HG02610 (cell line): ENCODE data around the gene PRKCA.
"Not testable (repeated sequence)": the region's sequence is repeated elsewhere in the genome, so short reads cannot be mapped to it uniquely, and the experiment has no call there.

Experiments used
- ATAC-seq: cut with Tn5 transposase; IDR thresholded peaks from one replicate; pipeline ENCODE4 v1.9.1; 2021; ENCODE audit warnings: mild to moderate bottlenecking, moderate library complexity; ENCODE audit not compliant: unreplicated experiment

PRKCA gene

DNA sequence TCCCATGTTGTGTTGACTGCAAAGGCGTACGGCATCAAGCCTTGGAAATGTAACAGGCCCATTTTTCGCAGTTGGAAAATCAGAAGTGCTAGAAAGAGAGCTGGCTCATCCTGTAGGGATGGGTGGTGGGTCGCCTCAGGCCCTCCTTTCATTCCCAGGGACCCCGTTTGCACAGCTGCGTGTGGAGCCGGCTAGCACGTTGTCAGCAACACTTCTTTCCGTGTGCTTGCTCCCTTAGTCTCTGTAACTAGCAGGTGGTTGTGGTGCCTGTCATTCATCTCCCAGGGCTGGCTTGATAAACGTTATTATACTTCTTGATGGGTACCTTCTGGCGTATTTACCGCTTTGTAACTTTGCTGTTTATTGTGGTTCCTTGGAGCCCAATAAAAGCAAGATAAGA lies 293.5 kb downstream of the PRKCA start:
- ATAC-seq = no peak

DNA sequence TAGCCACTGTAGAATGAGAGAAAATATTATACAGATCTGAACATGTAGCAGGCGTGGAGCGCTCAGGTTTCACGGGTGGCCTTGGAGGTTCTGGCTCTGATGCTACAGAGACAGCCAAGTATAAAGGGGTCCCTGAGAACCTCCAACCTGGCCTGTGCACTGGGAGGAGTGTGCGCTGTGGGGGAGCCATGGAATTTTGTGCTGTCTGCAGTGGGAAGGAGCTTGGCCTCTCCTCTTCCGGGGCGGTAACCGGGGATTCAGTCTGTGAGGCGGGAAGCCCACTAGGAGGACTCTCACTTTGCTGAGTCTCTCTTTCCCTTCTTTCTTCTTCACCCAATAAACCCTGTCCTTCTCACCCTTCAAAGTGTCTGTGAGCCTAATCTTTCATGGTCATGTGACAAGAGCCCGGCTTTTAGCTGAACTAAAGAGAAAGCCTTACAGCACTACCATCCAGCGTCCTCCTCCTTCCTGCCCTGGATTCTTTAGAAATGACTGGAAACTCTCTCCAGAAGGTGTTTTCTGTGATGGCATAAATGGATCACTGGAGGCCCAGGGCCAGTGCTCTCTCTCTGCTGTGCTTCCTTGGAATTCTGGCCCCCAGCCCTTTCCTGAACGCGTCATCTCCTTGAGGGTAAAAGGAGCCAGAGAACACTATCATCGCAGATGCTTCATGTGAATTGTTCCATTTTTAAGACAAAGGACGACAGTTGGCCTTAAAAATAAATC lies 300.4 kb downstream of the PRKCA start:
- no peak for ATAC-seq

DNA sequence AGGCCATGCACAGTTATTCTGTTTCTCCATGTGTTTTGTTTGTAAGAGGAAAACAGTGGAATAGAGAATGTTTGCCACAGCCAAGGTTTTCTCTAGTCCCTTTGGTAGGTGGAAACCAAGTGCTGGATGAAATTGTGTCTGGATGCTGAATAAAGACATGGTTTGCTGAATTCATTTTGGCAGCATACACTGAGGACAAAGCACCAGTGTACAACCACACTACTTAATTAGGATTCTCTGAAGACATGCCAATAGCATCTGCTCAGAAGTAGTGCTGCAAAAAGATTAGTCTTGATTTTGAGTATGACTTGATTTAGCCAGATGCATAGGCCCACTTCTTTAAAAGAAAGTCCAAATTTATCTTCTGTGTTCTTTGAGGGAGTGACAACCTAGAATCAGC lies 302.0 kb downstream of the PRKCA start:
- no peak for ATAC-seq

DNA sequence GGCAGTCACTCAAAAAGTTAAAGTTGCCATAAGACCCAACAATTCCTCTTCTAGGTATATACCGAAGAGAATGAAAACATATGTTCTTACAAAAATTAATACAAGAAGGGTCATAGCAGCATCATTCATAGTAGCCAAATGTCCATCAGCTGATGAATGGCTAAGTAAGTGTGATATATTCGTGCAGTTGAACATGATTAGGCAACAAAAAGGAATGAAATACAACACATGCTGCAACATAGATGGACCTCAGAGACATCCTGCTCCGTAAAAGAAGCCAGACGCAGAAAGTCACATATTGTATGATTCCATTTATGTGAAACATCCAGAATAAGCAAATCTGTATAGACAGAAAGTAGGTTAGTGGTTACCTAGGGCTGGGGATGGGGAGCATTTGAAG lies 303.1 kb downstream of the PRKCA start:
- no peak for ATAC-seq

DNA sequence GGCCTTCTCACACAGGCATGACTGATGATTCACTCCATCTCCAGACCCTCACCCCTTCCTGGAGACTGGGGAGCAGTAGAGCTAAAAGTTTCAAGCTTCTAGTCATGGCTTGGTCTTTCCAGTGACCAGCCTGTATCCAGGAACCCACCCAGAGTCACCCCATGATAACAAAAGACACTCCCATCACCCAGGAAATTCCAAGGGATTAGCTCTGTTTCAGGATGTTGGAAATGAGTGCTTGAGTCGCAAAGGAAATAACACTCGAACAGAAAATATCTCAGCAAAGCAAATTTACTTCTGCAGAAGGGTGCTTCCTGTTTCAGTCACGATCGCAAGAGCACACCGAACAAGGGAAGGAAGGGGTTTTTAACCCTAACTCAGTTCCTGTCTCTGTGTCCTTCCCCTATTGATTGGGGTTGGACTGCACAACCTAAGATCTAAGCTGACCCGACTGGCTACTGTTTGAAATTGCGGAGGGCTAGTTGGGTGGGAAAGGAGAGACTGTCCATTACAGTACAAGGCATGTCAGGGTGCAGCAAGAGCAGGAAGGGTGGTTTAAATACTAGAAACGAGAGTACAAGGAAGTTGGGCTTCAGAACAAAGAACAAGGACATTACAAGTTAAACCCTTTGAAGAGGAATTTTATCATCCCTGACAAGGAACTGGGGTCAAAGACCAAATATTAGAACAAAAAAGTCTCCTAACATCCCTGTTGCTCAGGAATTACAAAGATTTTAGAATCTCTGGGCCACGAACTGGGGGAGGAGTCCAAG lies 308.1 kb downstream of the PRKCA start:
- ATAC-seq = no peak

DNA sequence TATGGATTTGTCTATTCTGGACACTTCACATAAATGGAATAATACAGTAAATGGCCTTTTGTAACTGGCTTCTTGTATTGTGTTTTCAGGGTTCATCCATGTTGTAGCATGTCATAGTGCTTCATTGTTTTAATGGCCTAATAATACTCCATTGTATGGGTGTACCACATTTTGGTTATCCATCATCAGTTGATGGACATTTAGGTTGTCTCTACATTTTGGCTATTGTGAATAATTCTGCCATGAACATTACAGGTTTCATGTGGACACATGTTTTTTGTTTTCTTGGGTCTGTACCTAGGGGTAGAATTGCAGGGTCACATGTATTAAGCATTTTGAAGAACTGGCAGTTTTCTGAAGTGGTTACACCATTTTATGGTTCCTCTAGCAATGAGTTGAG lies 309.0 kb downstream of the PRKCA start:
- no peak for ATAC-seq

DNA sequence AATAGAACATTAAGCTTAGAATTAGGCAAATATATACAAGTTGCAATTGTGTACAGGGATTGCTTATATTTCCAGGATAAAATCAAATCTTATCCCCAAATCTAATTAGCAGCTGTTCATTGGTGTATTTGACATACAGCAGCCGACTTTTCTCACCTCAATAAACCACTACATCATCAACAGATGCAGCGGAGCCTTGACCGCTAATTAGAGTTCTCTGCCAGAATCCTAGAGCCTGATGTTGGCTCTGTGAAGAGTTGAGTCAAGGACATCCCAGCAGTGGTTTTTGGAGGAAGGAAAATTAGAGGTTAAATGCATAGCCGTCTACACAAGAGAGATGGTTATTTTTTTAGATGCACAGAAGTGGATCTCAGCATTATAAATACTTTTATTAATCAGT lies 310.6 kb downstream of the PRKCA start:
- ATAC-seq = no peak

DNA sequence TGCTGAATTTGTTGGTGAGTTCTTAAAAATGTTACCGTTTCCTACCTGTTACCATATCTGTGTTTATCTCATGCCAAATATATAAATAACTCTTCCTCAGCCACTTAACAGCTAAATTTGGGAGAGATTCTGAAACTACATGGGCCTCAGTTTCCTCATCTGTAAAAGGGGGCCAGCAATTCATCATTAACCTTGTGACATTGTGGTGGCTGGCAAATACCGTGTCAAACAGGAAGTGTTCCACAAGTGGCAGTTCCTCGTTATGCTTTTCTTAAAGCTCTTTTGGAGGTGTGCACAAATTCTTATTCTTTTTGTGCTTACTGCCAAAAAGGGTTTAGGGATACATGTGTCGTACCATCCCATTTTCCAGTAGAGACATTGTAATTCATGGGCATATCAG lies 312.1 kb downstream of the PRKCA start:
- no peak for ATAC-seq

DNA sequence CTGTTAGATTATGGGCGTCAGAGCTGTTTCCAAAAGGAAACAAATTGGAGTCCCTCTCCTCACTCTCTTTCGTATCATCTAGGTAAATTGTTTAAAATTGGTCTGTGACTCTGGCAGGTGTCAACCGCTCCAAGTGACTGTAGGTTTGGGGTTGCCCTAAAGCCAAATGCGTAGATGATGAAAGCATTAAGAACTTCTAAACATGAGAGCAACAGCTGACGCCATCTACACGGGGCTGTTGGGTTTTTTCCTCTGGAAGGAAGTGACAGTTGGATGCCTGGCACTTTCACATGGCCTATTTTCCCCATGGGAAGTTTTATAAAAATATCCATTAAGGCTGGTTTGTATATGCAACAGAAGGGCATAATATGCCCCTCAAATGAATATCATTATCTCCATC lies 316.8 kb downstream of the PRKCA start:
- no peak for ATAC-seq

DNA sequence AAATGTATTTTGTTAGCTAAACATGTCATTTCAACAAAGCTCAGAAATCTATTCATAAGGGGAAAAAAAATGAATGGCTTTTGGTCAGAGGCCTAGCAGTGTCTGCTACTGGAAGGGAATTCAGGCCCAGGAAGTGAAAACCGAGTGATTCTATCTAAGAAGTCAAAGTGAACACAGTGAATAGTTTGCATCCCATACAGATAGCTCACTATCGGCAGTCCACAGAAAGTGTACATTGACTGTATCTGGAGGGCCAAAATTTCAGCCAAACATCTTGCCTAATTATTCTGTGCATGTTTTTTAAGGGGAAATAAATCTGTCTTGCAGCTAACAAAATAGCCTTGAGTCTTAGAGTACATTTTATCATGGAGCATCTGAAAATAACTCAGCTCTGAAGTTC lies 318.1 kb downstream of the PRKCA start:
- ATAC-seq = no peak

DNA sequence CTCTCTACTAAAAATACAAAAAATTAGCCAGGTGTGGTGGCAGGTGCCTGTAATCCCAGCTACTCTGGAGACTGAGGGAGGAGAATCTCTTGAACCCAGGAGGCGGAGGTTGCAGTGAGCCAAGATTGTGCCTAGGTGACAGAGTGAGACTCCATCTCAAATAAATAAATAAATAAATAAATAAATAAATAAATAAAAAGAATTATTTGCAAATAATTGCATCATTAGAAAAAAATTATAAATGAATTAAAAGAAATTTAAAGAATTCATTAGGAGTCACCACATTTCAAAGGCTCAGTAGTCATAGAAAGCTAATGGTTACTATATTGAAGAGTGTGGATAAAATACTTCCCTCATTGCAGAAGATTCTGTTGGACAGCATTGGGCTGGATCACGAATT lies 322.2 kb downstream of the PRKCA start:
- not testable (repeated sequence) for ATAC-seq

DNA sequence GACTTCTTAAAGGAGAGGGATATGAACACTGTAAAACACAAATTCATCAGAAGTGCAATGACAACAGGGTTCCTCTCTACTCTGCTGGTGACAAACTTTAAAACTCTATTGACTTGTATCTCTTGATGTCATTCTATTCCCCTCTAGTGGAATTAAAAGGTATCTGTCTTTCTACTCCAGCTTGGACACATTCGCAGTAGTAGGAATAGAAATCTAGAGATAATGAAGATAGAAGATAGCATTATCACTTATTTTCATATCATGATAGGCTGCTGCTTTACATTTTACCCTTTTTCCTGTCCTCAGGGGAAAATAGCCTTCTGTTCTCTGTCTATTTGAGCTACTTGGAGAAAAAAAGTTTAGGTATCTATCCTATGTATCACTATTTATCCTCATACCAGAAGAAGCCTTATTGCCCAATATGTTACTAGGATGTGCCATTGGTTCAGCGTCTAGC lies 322.9 kb downstream of the PRKCA start:
- ATAC-seq = no peak

DNA sequence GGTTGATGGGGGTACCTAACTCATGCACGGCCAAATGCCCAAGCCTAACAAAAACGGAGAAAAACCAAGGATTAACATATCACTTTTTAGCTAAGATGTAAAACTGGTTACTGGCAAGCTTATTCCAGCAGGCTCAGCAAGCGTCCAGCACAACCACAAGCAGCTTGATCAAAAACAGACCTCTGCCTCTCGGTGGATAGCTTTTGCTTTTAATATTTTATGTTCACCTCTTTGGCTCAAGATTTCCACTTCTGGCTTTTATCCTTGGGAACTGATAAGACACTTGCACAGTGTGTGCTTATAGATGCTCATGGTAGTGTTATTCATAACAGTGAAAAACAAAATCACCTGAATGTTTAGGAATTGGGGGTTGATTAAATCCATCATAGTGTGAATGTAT lies 325.6 kb downstream of the PRKCA start:
- no peak for ATAC-seq

DNA sequence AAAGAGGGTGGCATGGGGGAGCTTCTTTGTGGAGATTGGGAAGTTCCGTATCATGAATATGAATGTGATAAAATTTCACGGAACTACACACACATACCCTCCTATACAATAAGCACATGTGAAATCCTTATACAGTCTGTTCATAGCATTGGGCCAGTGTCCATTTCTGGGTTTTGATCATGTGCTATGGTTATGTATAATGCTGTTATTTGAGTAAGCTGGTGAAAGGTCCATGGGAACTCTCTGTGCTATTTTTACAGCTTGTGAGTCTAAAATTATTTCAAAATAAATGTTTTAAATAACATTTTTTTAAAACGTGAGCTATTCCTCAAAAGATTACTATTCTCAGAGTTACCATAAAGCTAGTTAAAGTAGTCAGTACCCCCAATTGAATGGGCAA lies 327.3 kb downstream of the PRKCA start:
- no peak for ATAC-seq

DNA sequence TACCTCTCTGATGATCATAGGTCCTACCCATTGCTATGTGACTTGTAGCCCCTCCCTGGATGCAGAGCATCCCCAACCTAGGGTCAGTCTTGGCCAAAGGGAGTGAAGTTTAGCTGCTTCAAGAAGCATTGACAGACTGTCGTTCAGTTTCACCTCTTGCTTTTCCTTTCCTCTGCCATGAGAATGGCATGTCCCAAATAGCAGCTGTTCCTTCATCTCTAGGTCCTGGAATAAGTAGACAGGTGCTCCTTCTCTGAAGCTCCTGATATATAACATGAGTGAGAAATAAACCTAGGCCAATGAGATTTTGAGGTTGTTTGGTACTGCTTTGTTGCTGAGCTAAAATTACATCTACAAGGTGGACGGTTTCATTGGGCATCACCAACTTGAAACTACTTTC lies 328.0 kb downstream of the PRKCA start:
- no peak for ATAC-seq

DNA sequence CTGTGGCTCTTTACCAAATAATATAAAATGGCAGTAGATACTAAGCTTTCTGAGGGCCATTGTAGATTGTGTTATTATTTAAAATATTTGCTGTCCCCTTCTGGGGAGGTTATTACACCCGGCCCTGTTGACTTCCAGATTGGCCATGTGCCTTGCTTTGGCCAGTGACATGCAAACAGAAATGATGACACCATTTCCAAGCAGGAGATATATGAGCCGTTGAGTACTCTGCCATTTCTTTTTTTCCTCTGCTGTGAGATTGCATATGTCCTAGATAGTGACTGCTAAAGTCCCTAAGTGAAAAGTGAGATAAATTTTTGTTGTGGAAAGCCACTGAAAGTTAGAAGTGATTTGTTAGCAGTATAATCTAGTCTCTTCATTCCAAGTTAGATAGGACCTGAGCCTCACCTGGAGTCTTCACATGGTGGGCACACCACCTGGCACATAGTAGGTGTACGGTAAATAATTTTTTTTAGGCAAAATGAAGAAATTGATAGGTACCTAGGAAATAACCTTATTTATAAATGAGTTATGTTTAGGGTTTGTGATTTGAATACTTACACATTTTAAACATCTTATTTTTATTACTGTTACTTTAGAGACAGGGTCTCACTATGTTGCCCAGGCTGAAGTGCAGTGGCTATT lies 328.5 kb downstream of the PRKCA start:
- no peak for ATAC-seq

DNA sequence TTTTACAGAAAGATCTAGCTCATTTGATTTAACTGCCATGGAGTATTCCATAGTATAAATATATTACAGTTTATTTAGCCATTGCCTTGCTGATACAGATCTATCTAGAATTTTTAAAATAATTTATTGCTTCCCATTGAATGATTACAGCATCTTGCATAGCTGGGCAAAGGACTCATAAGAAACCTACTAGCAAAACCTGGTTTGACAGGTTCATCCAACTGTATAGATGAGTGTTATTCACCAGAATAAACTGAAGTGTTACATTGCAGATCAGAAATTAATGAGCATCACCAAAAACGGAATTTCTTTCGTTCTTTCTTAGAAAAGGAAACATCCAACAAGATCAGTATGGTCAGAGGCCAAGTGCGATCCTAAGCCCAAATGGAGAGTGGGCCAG lies 330.3 kb downstream of the PRKCA start:
- ATAC-seq = no peak

DNA sequence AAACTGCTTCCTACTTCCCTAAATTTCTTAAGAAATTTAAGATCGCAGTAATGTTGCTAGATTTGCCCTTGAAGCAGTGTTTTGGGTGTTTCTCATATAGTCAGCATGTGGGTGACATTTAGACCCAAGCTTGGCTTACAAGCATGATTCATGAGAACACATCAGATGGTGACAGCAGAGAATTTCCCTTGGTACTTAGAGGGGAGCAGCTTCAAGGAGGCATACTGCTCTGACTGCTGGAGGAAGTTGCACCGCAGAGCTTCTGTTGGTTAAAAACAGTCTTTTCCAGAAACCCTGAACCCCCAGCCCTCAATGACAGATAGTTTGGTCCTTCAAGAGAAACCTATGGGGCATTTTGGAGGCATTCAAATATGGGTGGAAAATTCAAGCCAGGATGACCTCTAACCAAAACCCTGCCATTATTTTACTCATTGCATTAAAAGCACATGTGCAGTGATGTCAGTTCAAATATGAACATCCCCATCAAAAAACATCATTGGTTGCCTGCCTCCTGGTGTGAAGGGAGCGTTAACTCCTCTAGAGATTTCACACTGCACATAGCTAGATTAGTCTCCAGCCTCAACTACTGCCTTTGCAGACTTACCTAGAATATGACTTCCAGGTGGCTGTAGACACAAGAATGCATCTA lies 331.0 kb downstream of the PRKCA start:
- ATAC-seq = no peak

DNA sequence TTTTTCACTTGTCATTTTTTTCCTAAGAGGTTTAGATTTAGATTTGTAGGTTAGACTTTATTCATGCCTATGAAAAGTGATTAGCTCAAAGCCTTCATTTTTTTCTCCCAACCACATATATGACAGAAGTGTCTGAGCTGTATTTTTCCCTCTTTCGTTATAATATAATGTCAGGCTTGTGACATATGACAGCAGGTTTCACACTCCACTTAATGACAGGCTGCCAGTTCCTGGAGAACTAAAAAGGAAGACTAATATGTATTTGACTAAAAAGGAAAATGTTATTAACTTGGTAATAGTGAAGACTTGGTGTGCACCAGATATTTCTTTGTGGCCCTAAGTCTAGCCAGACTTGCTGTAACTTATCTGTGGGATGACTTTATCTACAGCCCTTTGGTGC lies 331.8 kb downstream of the PRKCA start:
- no peak for ATAC-seq

DNA sequence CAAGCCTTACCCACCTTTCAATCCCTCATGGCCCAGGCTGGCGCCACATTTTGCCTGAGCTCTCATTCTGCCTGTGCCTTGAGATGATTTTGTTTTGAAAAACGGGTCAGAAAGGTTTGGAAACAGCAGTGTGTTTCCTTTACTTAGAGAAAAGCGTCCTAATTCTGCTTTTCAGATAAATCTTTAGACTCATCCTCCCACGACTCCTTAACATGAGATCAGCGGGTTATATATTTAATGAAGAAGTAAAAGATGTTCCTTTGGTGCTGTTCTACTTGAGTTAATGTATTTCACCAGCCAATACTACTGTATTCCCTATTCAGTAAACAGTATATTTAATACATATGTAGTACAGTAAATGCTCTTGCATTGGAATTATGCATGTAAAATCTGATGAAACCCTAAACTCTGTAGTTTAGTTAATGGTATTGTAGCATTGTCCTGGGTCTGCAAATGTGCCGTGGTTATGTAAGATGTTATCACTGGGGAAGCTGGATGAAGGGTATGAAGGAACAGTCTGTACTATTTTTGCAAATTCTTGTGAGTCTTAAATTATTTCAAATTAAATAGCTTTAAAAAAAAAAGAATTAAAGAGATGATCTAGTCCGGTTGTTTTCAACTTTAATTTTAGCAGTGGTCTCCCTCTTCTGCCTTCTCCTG lies 333.1 kb downstream of the PRKCA start:
- no peak for ATAC-seq

DNA sequence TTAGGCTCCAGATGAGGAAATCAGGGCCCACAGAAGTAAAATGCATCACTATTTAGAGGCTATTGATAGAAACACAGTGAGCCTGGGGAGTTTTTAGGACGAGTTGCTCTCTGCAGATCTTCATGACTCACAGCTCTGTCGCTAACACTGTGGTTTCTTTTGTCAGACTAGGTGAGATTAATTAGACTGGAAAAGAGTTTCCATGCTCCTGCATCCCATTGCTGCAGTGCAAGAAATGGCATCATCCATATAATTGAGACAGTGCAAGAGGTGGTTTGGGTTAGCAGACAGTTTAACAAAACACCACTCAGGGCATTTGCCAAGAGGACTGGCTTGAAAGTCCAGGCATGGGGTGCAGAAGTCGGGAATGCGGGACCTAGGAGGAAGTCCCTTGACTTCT lies 333.7 kb downstream of the PRKCA start:
- no peak for ATAC-seq
